HepG2 (cell line): ENCODE measurements around the gene AP1S3. TPM values are rescaled to one million over a fixed set of nuclear protein-coding genes. Genes with fewer than 3 reads are reported as not detected.

Source experiments
- AGO1 ChIP-seq: fragments of 200-400 bp; formaldehyde crosslinking; IDR thresholded peaks from 2 replicates; pipeline ENCODE4 v1.6.1; 2017; ENCODE audit warnings: mild to moderate bottlenecking, low read depth, low read length, moderate library complexity; ENCODE audit not compliant: poor library complexity, severe bottlenecking
- ARID5B ChIP-seq: IDR thresholded peaks from 2 replicates; pipeline ENCODE4 v1.4.0; 2020; ENCODE audit warnings: mild to moderate bottlenecking, missing genetic modification reagents
- BCLAF1 ChIP-seq: fragments of 450-650 bp; IDR thresholded peaks from 2 replicates; pipeline ENCODE4 v1.6.1; 2017; ENCODE audit warnings: mild to moderate bottlenecking
- FOXP4 ChIP-seq: sonication (generic); formaldehyde crosslinking; IDR thresholded peaks from 2 replicates; pipeline ENCODE4 v1.4.0; 2020; ENCODE audit warnings: missing genetic modification reagents
- HES4 ChIP-seq: sonication (generic); formaldehyde crosslinking; IDR thresholded peaks from 2 replicates; pipeline ENCODE4 v1.9.0; 2021; ENCODE audit warnings: mild to moderate bottlenecking, missing genetic modification reagents, borderline replicate concordance
- RBM22 ChIP-seq: fragments of 200-400 bp; formaldehyde crosslinking; optimal IDR thresholded peaks from 2 replicates; pipeline ENCODE3; 2017; ENCODE audit warnings: mild to moderate bottlenecking, low read length, moderate library complexity
- SYNCRIP ChIP-seq: fragments of 200-400 bp; formaldehyde crosslinking; IDR thresholded peaks from 2 replicates; pipeline ENCODE4 v1.6.1; 2018; ENCODE audit warnings: mild to moderate bottlenecking, low read depth, low read length; ENCODE audit not compliant: insufficient read depth
- TFE3 ChIP-seq: IDR thresholded peaks from 2 replicates; pipeline ENCODE4 v1.6.1; 2016
- ZNF136 ChIP-seq: sonication (generic); formaldehyde crosslinking; IDR thresholded peaks from 2 replicates; pipeline ENCODE4 v1.8.1; 2022; ENCODE audit warnings: low read depth, mild to moderate bottlenecking, moderate library complexity, missing genetic modification reagents
- ZNF280D ChIP-seq: sonication (generic); formaldehyde crosslinking; IDR thresholded peaks from 2 replicates; pipeline ENCODE4 v1.5.1; 2020; ENCODE audit warnings: mild to moderate bottlenecking, missing genetic modification reagents
- ZNF414 ChIP-seq: sonication (generic); formaldehyde crosslinking; IDR thresholded peaks from 2 replicates; pipeline ENCODE4 v1.5.0; 2020; ENCODE audit warnings: missing genetic modification reagents
- ZNF607 ChIP-seq: sonication (generic); formaldehyde crosslinking; IDR thresholded peaks from 2 replicates; pipeline ENCODE4 v1.5.1; 2020; ENCODE audit warnings: missing genetic modification reagents, mild to moderate bottlenecking, borderline replicate concordance
- polyA plus RNA-seq, 8 experiments: library from polyadenylated mRNA; depleted of rRNA in 3 of 8; stranded (reverse) in 7 of 8; unstranded in 1 of 8; fragments of >200 nt; fragmentation: Illumina TruSeq in 4 of 8; extraction: Trizol in 4 of 8; gene quantifications; 2 replicates each; pipeline versions ENCODE4 v1.2.1 to v1.2.3, GENCODE V29; 2011 to 2016; ENCODE audit warnings: low read depth in 4 of 8, missing spikeins in 1 of 8, mixed read lengths in 1 of 8; ENCODE audit not compliant: insufficient read depth in 1 of 8
- total RNA-seq, 5 experiments: library from RNA; depleted of rRNA; stranded (reverse); fragments of >200 nt; fragmentation: Illumina TruSeq; extraction: Trizol; gene quantifications; 2 replicates each; pipeline ENCODE4 v1.2.3, GENCODE V29; 2016; ENCODE audit warnings: low read depth in 1 of 5

AP1S3 gene
- total and polyA plus RNA-seq, 2 of the 13 experiments (the other 11 are each of a cell fraction or from before 2014, with no cell fraction given) = 3.0 to 16.3 TPM

GRCh38 chr2:223860809-223861738 lies 23.7 kb upstream of the AP1S3 start (continued):
- TF ChIP-seq BCLAF1 = no peak
- TF ChIP-seq ZNF414 = no peak
- 0 out of 2 replicates have a peak, but pooled peaks have one; percentile 37 for TF ChIP-seq FOXP4 (CRISPR knock-in tag)
- peak; percentile 94 for TF ChIP-seq ARID5B (CRISPR knock-in tag)
- TF ChIP-seq HES4 = no peak
- no peak for TF ChIP-seq SYNCRIP
- no peak for TF ChIP-seq ZNF607 (CRISPR knock-in tag)
- peak; percentile 17; the same call in 1 of the 2 replicates for TF ChIP-seq TFE3 (CRISPR knock-in tag)
- TF ChIP-seq AGO1 = no peak
- TF ChIP-seq ZNF280D (CRISPR knock-in tag) = no peak
- no peak for TF ChIP-seq ZNF136
- no peak for TF ChIP-seq RBM22
